ENCODE measurements around the gene USPL1. TPM values are rescaled to one million over a fixed set of nuclear protein-coding genes. Genes with fewer than 3 reads are reported as not detected.

Gene USPL1
- total and polyA plus RNA-seq, 2 of the 13 experiments (the other 11 are each of a cell fraction or from before 2014, with no cell fraction given): 13.7 to 15.9 TPM

- no peak for FAIRE-seq
- POLR2A ChIA-PET: no interaction called here
- in situ Hi-C loops (cut with HindIII; ENCODE audit: extremely low pct_ligation_motif_present, low pct_unique_long_range_greater_than_20kb): no loop called here
These were observed 9.8 kb upstream of the USPL1 start for GRCh38 chr13:30607908-30608307.

More at GRCh38 chr13:30607908-30608307, 9.8 kb upstream of the USPL1 start:
- H4K20me1 ChIP-seq (ENCODE audit: insufficient read depth, low read length): no peaks in the 10 kb centered on the region
- WGBS (ENCODE audit: low lambda C conversion rate): 93% methylated on average over 4 of the region's 4 CpGs
- no TSS peak for BruUV-seq (replicated peaks)
- DNase-seq (ENCODE audit: low spot score) (no peak), ATAC-seq (no peak)
- H3K9me3 ChIP-seq (ENCODE audit: low read length): no peaks in the 10 kb centered on the region
- H2AFZ ChIP-seq (ENCODE audit: low read length): no peak overlapping the region
- H3K79me2 ChIP-seq (ENCODE audit: insufficient read depth, low read length): no peaks in the 10 kb centered on the region
- no peaks in the 10 kb centered on the region for H3K4me1 ChIP-seq (ENCODE audit: insufficient read depth, low read length)
- H3K4me2 ChIP-seq (ENCODE audit: low read depth, low read length): no peak overlapping the region
- TF ChIP-seq ZNF609 (CRISPR knock-in tag; IDR thresholded peaks at IDR 0.05; ENCODE audit: borderline replicate concordance): no peak
- no peak for TF ChIP-seq CHD4 (IDR thresholded peaks at IDR 0.05; ENCODE audit: borderline replicate concordance, low read length)
- no peak for TF ChIP-seq ZFX (CRISPR knock-in tag; IDR thresholded peaks at IDR 0.05; ENCODE audit: low read depth)
- TF ChIP-seq MED13 (CRISPR knock-in tag; IDR thresholded peaks at IDR 0.05): no peak
- no peak for TF ChIP-seq ZNF780A (CRISPR knock-in tag; IDR thresholded peaks at IDR 0.05)
- no peak for TF ChIP-seq ZNF576 (CRISPR knock-in tag; IDR thresholded peaks at IDR 0.05)
- no peak for TF ChIP-seq LBX2 (CRISPR knock-in tag; IDR thresholded peaks at IDR 0.05; ENCODE audit: borderline replicate concordance)
- no peak for TF ChIP-seq SNAPC2 (CRISPR knock-in tag; IDR thresholded peaks at IDR 0.05)
- H3K27ac ChIP-seq (ENCODE audit: extremely low read length, insufficient read depth, low read length): no peak overlapping the region
- no peaks in the 10 kb centered on the region for H3K36me3 ChIP-seq (replicated peaks in 1 of 2; ENCODE audit: control insufficient read depth in 1 of 2, insufficient read depth in 2 of 2, low read length in 2 of 2)
- no peak overlapping the region for H3K4me3 ChIP-seq (replicated peaks in 1 of 3; ENCODE audit: insufficient read depth in 1 of 3, low read depth in 2 of 3, low read length in 3 of 3)
- intact Hi-C loops (cut with micrococcal nuclease; ENCODE audit: unreplicated experiment): no loop called here
- CTCF ChIA-PET (ENCODE audit: low intra/inter-chr PET ratio, low total read pairs): no interaction called here
- no peaks in the 10 kb centered on the region; a peak in 1 of 5 replicates for H3K27me3 ChIP-seq (ENCODE audit: control insufficient read depth in 1 of 2, insufficient read depth in 2 of 2, low read length in 2 of 2)
- no peak overlapping the region for H3K9ac ChIP-seq (ENCODE audit: insufficient read depth, low read depth, low read length)
